Stromal cell of bone marrow (primary cell): ENCODE results near the gene OR5P2.
"Not testable (repeated sequence)": the region's sequence is repeated elsewhere in the genome, so short reads cannot be mapped to it uniquely, and the experiment has no call there.

ENCODE experiments used
- DNase-seq: peaks from one replicate; pipeline ENCODE4 v3.0.0-alpha.2; 2012; ENCODE audit warnings: low read depth

The OR5P2 gene

GRCh38 chr11:7796842-7797241 is at the start of gene OR5P2:
OR5P2 (minus strand) TSS chr11:7796942; CDS start chr11:7796942, 0 bp downstream.
- DNase-seq = no peak

- DNase-seq = no peak
These were observed 49.3 kb upstream of the OR5P2 start for GRCh38 chr11:7846003-7846402.

GRCh38 chr11:7844986-7845385 is 48.2 kb upstream of the OR5P2 start:
- no peak for DNase-seq

- no peak for DNase-seq
These were observed 47.8 kb upstream of the OR5P2 start for GRCh38 chr11:7844521-7844920.

DNA sequence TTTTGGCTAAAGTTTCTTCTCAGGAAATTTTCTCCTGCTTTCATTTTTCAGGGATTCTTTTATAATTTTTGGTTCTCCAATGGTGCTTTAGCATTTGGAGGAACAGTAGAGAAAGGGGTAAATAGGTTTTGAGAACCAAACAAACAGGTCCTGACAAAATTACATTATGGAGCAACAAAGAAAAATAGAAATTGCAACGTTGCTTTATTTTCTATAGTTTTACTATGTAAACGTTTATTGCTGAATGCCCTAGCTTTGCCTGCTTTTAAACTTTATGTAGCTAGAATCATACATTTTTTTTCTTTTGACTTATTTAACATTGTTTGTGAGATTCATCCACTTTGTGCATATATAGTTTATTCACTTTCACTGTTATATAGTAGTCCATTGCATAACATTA is 43.8 kb upstream of the OR5P2 start:
- no peak for DNase-seq

DNA sequence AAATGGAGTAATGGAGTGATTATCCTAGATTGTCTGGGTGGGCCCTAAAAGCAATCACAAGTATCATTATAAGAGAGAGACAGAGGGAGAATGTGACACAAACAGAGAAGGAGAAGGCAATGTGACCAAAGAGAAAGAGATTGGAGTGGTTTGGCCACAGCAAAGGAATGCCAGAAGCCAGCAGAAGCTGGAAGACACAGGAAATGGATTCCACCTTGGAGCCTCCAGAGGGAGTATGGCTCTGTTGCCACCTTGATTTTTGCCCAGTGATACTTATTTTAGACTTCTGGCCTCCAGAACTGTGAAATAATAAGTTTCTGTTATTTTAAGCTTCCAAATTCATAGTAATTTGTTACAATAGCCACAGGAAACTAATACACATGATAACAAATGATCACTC is 36.8 kb upstream of the OR5P2 start:
- no peak for DNase-seq

- no peak for DNase-seq
These were observed 34.0 kb upstream of the OR5P2 start, which contains the start of gene OR5P3 for GRCh38 chr11:7830740-7831139. OR5P3 (minus strand) TSS chr11:7830840.

DNA sequence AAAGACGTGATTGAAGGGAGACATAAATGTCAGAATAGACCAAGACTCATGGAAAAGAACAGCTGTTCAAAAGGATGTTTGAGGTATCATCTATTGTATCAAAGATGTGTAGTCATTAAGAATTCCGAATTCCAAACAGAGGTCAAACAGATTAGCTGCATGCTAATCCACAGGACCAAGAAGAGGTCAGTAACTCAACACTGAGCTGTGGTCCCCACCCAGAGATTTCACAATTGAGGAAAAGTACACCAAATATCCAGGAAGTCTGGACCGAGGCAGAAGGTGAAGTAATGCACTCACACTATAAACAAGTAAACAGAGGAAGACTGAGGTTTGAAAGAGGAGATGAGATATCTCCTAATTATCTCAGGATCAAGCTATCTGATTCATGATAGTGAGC is 29.6 kb upstream of the OR5P2 start:
- DNase-seq = no peak

GRCh38 chr11:7820417-7820816 is 23.7 kb upstream of the OR5P2 start:
- not testable (repeated sequence) for DNase-seq

DNA sequence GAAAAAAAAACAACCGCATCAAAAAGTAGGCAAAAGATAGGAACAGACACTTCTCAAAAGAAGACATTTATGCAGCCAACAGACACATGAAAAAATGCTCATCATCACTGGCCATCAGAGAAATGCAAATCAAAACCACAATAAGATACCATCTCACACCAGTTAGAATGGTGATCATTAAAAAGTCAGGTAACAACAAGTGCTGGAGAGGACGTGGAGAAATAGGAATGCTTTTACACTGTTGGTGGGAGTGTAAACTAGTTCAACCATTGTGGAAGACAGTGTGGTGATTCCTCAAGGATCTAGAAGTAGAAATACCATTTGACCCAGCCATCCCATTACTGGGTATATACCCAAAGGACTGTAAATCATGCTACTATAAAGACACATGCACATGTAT is 18.2 kb upstream of the OR5P2 start:
- not testable (repeated sequence) for DNase-seq

DNA sequence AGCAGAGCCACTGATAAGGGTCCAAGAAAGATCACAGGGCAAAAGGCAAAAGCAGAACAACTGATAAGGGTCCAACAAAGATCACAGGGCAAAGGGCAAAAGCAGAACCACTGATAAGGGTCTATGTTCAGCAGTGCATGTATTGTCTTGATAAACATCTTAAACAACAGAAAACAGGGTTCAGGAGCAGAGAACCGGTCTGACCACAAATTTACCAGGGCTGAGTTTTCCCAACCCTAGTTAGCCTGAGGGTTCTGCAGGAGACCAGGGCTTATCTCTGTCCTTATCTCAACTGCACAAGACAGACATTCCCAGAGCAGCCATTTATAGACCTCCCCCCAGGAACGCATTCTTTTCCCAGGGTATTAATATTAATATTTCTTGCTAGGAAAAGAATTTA is 13.6 kb upstream of the OR5P2 start:
- DNase-seq = not testable (repeated sequence)

DNA sequence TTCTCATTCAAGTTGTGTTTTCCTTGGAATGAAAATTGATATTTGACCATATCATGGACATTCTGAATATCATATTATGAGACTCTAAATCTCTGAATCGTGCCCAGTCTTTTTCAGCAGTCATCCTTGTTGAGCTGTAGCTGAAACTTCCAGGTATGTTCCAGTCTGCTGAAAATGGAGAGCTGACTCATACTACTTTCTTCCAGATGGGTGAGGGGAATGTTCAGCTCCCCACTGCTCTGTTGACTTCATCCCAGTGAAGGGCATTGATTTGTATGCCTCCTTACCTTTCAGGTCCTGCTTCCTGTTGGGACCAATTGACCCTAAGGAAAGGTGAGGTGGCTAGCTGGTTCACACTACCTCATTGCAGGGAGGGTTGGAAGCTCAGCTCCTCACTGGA is 3.5 kb downstream of the OR5P2 start:
- DNase-seq = no peak

GRCh38 chr11:7787239-7787638 is 9.5 kb downstream of the OR5P2 start:
- no peak for DNase-seq

DNA sequence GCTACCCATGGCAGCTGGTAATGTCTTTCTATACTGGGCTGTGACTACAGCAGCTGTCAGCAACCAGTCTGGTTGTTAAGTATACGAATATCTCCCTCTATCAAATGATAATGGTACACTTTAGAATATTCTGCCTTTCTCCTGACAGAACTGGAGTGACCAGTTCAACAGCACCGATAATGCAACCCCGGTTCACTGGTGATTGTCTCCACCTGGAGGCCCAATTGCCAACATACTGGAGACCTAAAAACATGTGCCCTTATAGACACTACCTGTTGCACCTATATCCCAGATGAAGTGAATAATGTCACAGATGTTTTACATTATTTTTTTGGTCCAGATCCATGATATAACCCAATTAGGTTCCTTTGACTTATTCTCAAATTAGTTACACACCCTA is 21.1 kb downstream of the OR5P2 start:
- DNase-seq = no peak

DNA sequence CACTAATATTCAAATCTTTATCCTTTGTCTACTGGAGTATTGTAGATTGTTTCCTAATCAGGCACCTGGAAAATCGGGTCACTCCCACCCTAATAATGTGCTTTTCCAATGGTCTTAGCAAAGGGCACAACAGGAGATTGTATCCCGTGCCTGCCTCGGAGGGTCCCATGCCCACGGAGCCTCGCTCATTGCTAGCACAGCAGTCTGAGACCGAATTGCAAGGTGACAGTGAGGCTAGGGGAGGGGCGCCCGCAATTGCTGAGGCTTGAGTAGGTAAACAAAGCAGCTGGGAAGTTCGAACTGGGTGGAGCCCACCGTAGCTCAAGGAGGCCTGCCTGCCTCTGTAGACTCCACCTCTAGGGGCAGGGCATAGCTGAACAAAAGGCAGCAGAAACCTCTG is 32.4 kb downstream of the OR5P2 start:
- DNase-seq = not testable (repeated sequence)

DNA sequence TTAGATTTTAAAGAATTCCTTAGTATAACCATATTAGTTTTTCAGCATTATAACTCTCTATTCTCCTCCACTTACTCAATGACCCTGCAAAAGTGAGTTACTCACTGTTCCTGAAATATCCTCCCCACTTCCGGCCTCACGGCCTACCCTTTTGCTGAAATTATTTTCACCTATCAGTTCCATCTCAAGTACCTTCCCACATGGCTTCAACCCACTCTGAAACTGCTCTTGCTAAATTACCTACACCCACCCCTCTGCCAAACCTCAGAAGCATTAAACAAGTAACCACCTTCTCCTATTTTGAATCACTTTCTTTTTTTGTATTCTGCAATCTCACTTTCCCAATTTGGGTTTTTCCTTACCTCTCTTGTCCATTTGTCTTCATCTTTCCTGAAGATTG is 37.7 kb downstream of the OR5P2 start:
- no peak for DNase-seq

DNA sequence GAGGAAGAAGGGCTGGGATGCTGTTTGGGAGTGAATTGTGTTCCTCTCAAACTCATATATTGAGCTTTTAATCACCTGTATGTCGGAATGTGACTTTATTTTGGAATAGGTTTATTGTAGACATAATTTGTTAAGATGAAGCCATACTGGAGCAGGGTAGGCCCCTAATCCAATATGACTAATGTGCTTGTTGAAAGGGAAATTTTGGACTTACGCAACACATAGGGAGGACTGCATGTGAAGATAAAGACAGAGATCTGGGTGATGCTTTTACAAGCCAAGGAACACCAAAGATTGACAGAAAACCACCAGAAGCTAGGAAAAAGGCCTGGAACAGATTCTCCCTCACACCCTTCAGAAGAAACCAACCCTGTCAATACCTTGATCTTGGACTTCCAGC is 47.3 kb downstream of the OR5P2 start:
- no peak for DNase-seq
